Activated naive CD4-positive, alpha-beta T cell treated with anti-CD3 and anti-CD28 coated beads, Interleukin-2, amount 50 U/mL, for 24 hours (primary cell): ENCODE measurements around the gene CTSL.

Source experiments
- H3K27ac Mint-ChIP-seq: one replicate; pipeline ENCODE4 v1.8.0; 2021; ENCODE audit warnings: mild to moderate bottlenecking, mixed read lengths
- H3K27me3 Mint-ChIP-seq: one replicate; pipeline ENCODE4 v1.8.0; 2021; ENCODE audit warnings: mixed read lengths
- H3K36me3 Mint-ChIP-seq: one replicate; pipeline ENCODE4 v1.8.0; 2021; ENCODE audit warnings: mixed read lengths
- H3K4me1 Mint-ChIP-seq: one replicate; pipeline ENCODE4 v1.8.0; 2021; ENCODE audit warnings: mixed read lengths
- H3K4me3 Mint-ChIP-seq: one replicate; pipeline ENCODE4 v1.8.0; 2021; ENCODE audit warnings: mild to moderate bottlenecking, mixed read lengths
- H3K9me3 Mint-ChIP-seq: one replicate; pipeline ENCODE4 v1.8.0; 2021; ENCODE audit warnings: mixed read lengths

CTSL gene

GRCh38 chr9:87725900-87726709 is at the start of gene CTSL:
CTSL (plus strand) TSS chr9:87726119; CDS start chr9:87727604, 1,485 bp downstream.
- H3K4me3 Mint-ChIP-seq = peak within 1 kb of the TSS; percentile 93
- no peaks in the 10 kb centered on the region for H3K27me3 Mint-ChIP-seq
- H3K27ac Mint-ChIP-seq = peak within 1 kb of the TSS; percentile 96
- no peaks in the 10 kb centered on the region for H3K9me3 Mint-ChIP-seq
- peaks cover 5% of the 10 kb centered on the region for H3K36me3 Mint-ChIP-seq
- peaks cover 44% of the 10 kb centered on the region for H3K4me1 Mint-ChIP-seq

- no peaks in the 10 kb centered on the region for H3K36me3 Mint-ChIP-seq
- no peak overlapping the region for H3K27ac Mint-ChIP-seq
- no peak overlapping the region for H3K4me3 Mint-ChIP-seq
- H3K27me3 Mint-ChIP-seq = no peaks in the 10 kb centered on the region
- no peaks in the 10 kb centered on the region for H3K9me3 Mint-ChIP-seq
- H3K4me1 Mint-ChIP-seq = peaks cover 4% of the 10 kb centered on the region
Observed at GRCh38 chr9:87676976-87677775, 48.7 kb upstream of the CTSL start.

GRCh38 chr9:87677776-87678587 is 47.9 kb upstream of the CTSL start:
- Mint-ChIP-seq H3K4me1 (peaks cover 4% of the 10 kb centered on the region), H3K27ac (no peak overlapping the region), H3K36me3 (peaks cover 2% of the 10 kb centered on the region), H3K27me3 (no peaks in the 10 kb centered on the region), H3K9me3 (no peaks in the 10 kb centered on the region), H3K4me3 (no peak overlapping the region)

- Mint-ChIP-seq H3K27ac (no peak overlapping the region), H3K4me3 (no peak overlapping the region), H3K4me1 (peaks cover 8% of the 10 kb centered on the region), H3K36me3 (peaks cover 2% of the 10 kb centered on the region), H3K9me3 (no peaks in the 10 kb centered on the region), H3K27me3 (no peaks in the 10 kb centered on the region)
Observed at GRCh38 chr9:87678650-87679355, 47.1 kb upstream of the CTSL start.

- Mint-ChIP-seq H3K4me1 (peaks cover 23% of the 10 kb centered on the region), H3K9me3 (no peaks in the 10 kb centered on the region), H3K4me3 (no peak overlapping the region), H3K27me3 (no peaks in the 10 kb centered on the region), H3K36me3 (peaks cover 2% of the 10 kb centered on the region), H3K27ac (no peak overlapping the region)
Observed at GRCh38 chr9:87681271-87682061, 44.5 kb upstream of the CTSL start.

- no peak overlapping the region for H3K4me3 Mint-ChIP-seq
- no peaks in the 10 kb centered on the region for H3K27me3 Mint-ChIP-seq
- no peak overlapping the region for H3K27ac Mint-ChIP-seq
- peaks cover 2% of the 10 kb centered on the region for H3K36me3 Mint-ChIP-seq
- peaks cover 23% of the 10 kb centered on the region for H3K4me1 Mint-ChIP-seq
- H3K9me3 Mint-ChIP-seq = no peaks in the 10 kb centered on the region
Observed at GRCh38 chr9:87682085-87682484, 43.8 kb upstream of the CTSL start.

- peaks cover 2% of the 10 kb centered on the region for H3K36me3 Mint-ChIP-seq
- H3K4me1 Mint-ChIP-seq = peaks cover 23% of the 10 kb centered on the region
- no peaks in the 10 kb centered on the region for H3K27me3 Mint-ChIP-seq
- no peaks in the 10 kb centered on the region for H3K9me3 Mint-ChIP-seq
- no peak overlapping the region for H3K4me3 Mint-ChIP-seq
- H3K27ac Mint-ChIP-seq = no peak overlapping the region
Observed at GRCh38 chr9:87682618-87683017, 43.3 kb upstream of the CTSL start.

GRCh38 chr9:87683751-87684626 is 41.9 kb upstream of the CTSL start:
- no peak overlapping the region for H3K27ac Mint-ChIP-seq
- H3K27me3 Mint-ChIP-seq = no peaks in the 10 kb centered on the region
- H3K4me1 Mint-ChIP-seq = peaks cover 19% of the 10 kb centered on the region
- no peaks in the 10 kb centered on the region for H3K9me3 Mint-ChIP-seq
- H3K4me3 Mint-ChIP-seq = no peak overlapping the region
- peaks cover 2% of the 10 kb centered on the region for H3K36me3 Mint-ChIP-seq

GRCh38 chr9:87684627-87685219 is 41.2 kb upstream of the CTSL start:
- Mint-ChIP-seq H3K27ac (no peak overlapping the region), H3K4me3 (no peak overlapping the region), H3K36me3 (peaks cover 2% of the 10 kb centered on the region), H3K4me1 (peaks cover 19% of the 10 kb centered on the region), H3K9me3 (no peaks in the 10 kb centered on the region), H3K27me3 (no peaks in the 10 kb centered on the region)

GRCh38 chr9:87685441-87685840 is 40.5 kb upstream of the CTSL start:
- H3K27ac Mint-ChIP-seq = peak overlapping the region; percentile 81
- peaks cover 19% of the 10 kb centered on the region for H3K4me1 Mint-ChIP-seq
- peaks cover 2% of the 10 kb centered on the region for H3K36me3 Mint-ChIP-seq
- H3K9me3 Mint-ChIP-seq = no peaks in the 10 kb centered on the region
- no peaks in the 10 kb centered on the region for H3K27me3 Mint-ChIP-seq
- H3K4me3 Mint-ChIP-seq = peak overlapping the region; percentile 72

GRCh38 chr9:87685871-87686519 is 39.9 kb upstream of the CTSL start:
- H3K36me3 Mint-ChIP-seq = peaks cover 2% of the 10 kb centered on the region
- peak overlapping the region; percentile 72 for H3K4me3 Mint-ChIP-seq
- no peaks in the 10 kb centered on the region for H3K27me3 Mint-ChIP-seq
- H3K27ac Mint-ChIP-seq = peak overlapping the region; percentile 81
- H3K9me3 Mint-ChIP-seq = no peaks in the 10 kb centered on the region
- H3K4me1 Mint-ChIP-seq = peaks cover 19% of the 10 kb centered on the region

GRCh38 chr9:87686520-87687090 is 39.3 kb upstream of the CTSL start:
- no peak overlapping the region for H3K27ac Mint-ChIP-seq

GRCh38 chr9:87687207-87687606 is 38.7 kb upstream of the CTSL start:
- Mint-ChIP-seq H3K27ac (no peak overlapping the region), H3K4me3 (no peak overlapping the region), H3K9me3 (no peaks in the 10 kb centered on the region), H3K4me1 (peaks cover 19% of the 10 kb centered on the region), H3K36me3 (peaks cover 2% of the 10 kb centered on the region), H3K27me3 (no peaks in the 10 kb centered on the region)

More at GRCh38 chr9:87686520-87687090, 39.3 kb upstream of the CTSL start:
- Mint-ChIP-seq H3K4me1 (peaks cover 19% of the 10 kb centered on the region), H3K27me3 (no peaks in the 10 kb centered on the region), H3K4me3 (no peak overlapping the region), H3K9me3 (no peaks in the 10 kb centered on the region), H3K36me3 (peaks cover 2% of the 10 kb centered on the region)
